CD4-positive, alpha-beta T cell treated with Interleukin-17A for 4 hours (primary cell): ENCODE results near the gene SH3PXD2A.
A peak's percentile ranks its signal among the peaks of the same experiment; 100 is the strongest.

Experiments used
- DNase-seq: peaks from one replicate; pipeline ENCODE4 v3.0.0-alpha.2; 2020; ENCODE audit warnings: mixed read lengths

The SH3PXD2A gene

DNA sequence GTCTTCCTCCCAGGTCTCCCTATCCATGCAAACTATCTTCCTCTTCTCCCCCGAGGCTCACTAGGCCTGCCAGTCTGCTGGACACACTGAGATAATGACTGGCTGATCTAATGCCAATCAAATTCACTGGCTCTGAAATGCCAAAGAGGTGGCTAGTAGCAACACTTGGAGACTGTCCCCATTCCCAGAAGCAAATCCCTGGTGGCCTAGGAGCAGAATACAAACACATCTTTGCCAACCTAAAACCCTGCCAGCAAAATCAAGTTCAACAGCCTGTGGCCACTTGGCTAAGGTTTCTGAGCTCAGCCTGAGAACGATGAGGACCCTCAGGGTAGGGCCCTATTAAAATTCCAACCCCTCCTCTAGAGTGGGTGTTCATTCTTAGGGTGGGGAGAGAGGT lies 46.6 kb downstream of the SH3PXD2A start:
- no peak for DNase-seq

DNA sequence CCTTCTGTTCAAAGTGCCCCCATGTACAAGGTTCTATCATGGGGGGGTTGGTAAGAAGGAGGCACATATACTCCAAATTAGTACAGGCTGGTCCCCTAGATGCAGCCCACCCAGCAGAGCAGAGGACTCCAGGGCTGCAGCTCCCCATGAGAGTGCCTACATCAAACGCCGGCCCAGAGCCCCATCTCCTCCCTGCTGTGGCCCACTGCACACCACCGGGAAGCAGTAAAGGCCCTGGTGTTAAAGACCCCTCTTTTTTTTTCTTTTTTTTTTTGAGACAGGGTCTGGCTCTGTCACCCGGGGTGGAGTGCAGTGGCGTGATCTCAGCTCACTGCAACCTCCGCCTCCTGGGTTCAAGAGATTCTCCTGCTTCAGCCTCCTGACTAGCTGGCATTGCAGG lies 47.4 kb downstream of the SH3PXD2A start:
- DNase-seq, result no peak

- DNase-seq, result no peak
Observed at GRCh38 chr10:103806395-103807187, 48.8 kb downstream of the SH3PXD2A start.

DNA sequence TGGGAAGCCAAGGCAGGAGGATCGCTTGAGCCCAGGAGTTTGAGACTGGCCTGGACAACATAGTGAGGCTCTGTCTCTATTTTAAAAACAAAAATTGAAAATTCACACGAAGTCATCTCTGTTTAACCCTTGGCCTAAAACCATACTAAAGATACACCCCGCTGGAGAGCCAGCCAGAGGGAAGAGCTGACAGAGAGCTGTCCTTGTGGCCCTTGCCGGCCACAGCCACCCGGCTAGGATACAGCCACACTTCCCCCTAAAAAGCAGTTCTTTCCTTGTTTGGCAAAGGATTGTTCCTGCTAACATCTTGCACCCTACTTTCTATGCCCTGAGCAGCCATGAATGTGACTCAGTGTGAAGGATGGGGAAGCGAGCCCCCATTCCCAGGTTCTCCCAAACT lies 49.6 kb downstream of the SH3PXD2A start:
- DNase-seq, result no peak

DNA sequence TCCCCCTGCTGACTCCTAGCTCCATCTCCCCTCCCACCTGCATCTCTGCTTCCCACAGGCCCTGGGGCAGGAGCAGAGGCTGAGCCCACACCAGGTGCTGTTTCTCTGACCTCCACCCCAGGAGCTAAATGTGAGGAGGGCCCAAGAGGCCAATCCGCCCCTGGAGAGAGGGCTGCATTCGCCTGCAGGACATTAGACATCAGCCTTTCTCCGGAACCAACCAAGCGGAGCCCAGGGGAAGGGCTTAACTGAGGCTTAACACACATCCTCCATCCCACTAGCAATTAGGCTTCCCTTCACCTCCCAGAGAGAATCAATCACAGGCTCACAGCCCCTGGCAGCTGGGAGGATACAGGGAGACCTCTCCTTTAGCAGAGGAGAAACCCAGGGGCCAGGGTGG lies 50.5 kb downstream of the SH3PXD2A start:
- DNase-seq, result no peak

DNA sequence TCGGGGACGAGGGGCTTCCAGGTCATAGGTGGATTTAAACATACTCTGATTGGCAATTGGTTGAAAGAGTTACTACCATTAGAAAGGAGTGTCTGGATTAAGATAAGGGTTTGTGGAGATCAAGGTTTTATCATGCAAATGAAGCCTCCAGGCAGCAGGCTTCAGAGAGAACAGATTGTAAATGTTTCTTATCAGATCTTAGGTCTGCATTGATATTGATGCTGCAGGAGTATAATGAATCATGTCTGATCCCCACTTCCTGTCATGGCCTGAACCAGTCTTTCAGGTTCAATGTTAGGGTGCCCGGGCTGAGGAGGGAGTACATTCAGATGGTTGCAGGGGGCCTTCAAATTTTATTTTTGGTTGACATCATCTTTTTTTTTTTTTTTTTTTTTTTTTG lies 51.4 kb downstream of the SH3PXD2A start:
- peak; percentile 61 for DNase-seq

GRCh38 chr10:103802637-103803353 lies 52.6 kb downstream of the SH3PXD2A start:
- no peak for DNase-seq

- DNase-seq, result no peak
Observed at GRCh38 chr10:103802081-103802480, 53.3 kb downstream of the SH3PXD2A start.

- DNase-seq, result peak; percentile 63
Observed at GRCh38 chr10:103800789-103801540, 54.4 kb downstream of the SH3PXD2A start.

DNA sequence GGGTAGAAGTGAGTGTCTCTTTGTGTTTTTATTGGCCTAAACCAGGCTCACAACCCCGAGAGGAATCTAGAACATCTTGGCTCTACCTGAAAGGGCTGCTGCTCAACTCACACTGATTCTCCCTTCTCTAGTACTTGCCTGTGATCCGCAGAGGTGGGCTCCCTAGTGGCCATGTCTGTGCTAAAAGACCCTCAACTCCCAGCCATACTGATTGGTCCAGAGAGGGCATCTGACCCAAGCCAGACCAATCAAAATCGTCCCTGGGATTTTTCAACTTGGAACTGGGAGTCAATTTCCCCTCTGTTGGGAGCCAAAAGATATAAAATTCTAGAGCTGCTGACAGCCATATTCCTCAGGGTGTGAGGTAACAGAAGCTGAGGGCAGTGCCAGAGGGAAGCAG lies 55.3 kb downstream of the SH3PXD2A start:
- no peak for DNase-seq

GRCh38 chr10:103799341-103799740 lies 56.0 kb downstream of the SH3PXD2A start:
- DNase-seq, result no peak

DNA sequence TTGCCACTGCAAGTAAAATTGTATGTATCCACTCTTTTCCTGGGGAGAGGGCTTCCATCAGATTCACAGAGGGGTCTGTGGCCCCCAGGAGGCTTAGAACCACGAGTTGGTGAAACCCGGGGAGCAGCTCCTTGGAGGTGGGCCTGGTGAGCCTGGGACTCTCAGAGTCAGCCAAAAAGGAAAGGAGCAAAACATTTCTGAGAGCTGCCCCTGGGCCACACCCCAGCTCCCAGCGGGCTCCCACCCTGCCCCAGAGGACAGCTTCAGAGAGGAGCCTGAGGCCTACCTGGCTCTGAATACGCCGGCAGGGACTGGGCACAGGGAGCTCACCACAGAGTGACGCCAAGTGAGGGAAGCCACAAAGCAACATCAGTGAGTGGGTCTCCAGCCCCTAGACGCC lies 56.9 kb downstream of the SH3PXD2A start:
- DNase-seq, result no peak

- no peak for DNase-seq
Observed at GRCh38 chr10:103797857-103798256, 57.5 kb downstream of the SH3PXD2A start.

GRCh38 chr10:103795634-103796270 lies 59.6 kb downstream of the SH3PXD2A start:
- DNase-seq, result no peak

GRCh38 chr10:103794996-103795395 lies 60.4 kb downstream of the SH3PXD2A start:
- no peak for DNase-seq

DNA sequence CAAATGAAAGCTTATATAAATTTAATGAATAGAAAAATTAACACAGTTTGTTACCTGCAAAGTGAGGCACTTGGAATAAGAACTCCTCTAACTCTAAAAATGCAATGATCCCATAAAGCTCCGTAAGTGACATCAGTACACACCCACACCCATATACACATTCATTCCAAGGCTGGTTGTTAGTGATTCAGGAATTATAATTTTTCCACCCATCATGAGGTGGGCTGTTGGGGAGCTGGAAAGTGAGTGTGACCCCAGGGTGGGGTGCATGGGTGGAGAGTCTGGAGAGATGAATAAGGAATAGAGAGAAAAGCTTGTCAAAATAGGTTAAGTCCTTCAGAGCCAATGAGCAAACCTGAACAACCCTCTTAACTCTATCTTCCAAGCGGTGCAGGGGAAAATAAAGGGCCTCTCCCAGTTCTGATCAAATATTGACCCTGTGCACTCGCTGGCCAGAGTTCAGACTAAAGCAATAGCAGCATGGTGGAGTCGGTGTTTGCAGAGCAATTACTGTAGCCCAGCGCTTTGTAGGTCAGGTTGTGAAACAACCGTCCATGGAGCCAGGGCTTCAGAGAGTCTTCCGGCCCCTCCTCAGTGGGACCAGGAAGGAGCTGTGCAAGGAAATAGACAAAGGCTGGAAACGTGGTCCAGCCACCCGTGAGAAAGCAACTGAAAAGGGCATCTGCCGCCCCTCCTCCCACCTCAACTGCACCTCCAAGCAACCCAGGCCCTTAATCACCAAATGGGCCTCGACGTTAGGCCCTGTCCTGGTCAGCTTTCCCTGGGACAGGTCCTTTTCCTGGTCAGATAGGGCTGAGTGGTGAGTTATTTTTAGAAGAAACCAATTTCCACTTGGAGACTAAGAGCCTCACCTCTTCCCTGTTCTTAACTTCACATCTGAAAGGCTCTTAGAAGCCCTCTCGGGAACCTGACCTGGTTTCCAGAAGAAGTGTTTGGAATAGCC lies 61.2 kb downstream of the SH3PXD2A start:
- DNase-seq, result no peak

GRCh38 chr10:103793429-103793828 lies 61.9 kb downstream of the SH3PXD2A start:
- DNase-seq, result no peak

- no peak for DNase-seq
Observed at GRCh38 chr10:103792547-103792946, 62.8 kb downstream of the SH3PXD2A start.

GRCh38 chr10:103791858-103792257 lies 63.5 kb downstream of the SH3PXD2A start:
- DNase-seq, result no peak

DNA sequence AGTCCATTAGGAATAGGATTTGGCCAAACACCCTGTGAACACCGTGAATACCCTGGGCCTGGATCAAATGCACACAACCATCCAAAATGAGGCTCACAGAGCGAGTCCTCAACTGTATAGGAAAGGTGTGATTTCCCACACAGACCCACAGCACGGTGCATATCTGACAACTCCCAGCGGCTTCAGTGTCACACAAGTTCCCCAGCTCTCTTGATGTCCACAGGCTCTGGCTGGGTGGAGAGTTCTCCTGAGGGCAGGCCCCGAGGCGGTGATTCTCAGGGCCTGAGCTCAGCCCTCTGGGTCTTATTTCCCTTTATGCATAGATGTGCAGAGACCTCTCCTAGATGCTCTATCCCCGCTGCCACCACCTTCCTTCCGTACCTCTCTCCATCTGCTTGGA lies 64.1 kb downstream of the SH3PXD2A start:
- DNase-seq, result no peak

GRCh38 chr10:103790580-103790979 lies 64.8 kb downstream of the SH3PXD2A start:
- no peak for DNase-seq

DNA sequence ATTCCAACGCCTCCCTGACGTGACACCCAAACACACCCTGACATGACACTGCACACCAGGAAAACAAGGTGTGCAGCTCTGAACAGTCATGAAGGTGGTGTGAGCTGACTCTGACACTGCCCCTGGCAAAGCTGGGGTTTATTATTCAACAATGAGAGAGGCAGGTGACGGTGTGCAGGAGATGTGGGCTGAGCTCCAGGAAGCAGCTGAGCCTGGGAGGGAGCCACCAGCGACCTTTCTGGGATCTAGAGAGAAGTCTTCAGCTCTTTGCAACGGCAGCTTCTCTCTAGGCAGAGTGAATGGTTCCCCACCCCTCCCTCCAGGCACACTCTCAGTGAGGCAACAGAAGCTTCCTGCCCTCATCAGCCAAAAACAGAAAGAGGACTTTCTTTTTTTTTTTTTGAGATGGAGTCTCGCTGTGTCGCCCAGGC lies 65.6 kb downstream of the SH3PXD2A start:
- DNase-seq, result peak; percentile 42
